Stimulated activated CD4-positive, alpha-beta T cell treated with anti-CD3 and anti-CD28 coated beads, Interleukin-15, amount 100 ng/mL, for 1 hour (primary cell): Measurements from ENCODE around the gene PPME1.
A peak's percentile ranks its signal among the peaks of the same experiment; 100 is the strongest.

ENCODE experiments used
- DNase-seq, 2 donors: peaks; one replicate each; pipeline ENCODE4 v3.0.0-alpha.2; 2020; ENCODE audit warnings: low read depth in 1 of 2, low spot score in 1 of 2

Gene PPME1

DNA sequence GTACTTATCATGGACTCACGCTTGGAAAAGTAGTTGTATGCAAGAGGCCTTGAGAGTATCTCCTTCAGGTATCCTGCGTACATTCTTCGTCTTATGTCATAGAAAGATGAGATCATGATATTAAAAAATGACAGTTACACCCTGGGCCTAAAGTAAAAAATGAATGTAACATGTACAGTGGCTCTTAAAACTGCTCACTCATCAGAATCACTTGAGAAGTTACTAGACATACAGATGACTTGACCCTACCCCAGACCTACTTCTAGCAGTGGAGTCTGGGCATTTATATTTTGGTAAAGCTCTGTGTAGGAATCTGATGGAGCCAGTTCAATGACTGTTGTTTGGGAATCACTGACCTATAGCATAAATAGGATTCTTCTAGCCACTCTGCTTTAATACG lies 54.5 kb downstream of the PPME1 start:
- no peak for DNase-seq

DNA sequence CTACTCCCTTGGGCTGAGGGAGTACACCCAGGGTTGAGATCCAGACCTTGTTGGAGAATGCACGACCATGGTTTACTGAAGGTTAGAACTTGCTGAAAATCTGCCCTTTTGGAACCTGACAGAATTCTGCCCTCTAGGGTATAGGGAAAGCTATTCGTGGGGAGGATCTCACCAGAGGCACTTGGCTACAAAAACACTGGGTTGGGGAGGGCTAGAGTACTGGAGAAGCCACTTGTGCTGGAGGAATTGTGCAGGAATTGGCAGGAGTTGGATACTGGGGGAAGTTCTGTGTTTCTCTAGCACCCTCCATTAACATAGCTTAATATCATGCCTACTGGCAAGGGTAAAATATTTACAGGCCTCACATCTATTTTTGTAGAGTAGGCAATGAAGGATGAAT lies 55.8 kb downstream of the PPME1 start:
- no peak for DNase-seq

DNA sequence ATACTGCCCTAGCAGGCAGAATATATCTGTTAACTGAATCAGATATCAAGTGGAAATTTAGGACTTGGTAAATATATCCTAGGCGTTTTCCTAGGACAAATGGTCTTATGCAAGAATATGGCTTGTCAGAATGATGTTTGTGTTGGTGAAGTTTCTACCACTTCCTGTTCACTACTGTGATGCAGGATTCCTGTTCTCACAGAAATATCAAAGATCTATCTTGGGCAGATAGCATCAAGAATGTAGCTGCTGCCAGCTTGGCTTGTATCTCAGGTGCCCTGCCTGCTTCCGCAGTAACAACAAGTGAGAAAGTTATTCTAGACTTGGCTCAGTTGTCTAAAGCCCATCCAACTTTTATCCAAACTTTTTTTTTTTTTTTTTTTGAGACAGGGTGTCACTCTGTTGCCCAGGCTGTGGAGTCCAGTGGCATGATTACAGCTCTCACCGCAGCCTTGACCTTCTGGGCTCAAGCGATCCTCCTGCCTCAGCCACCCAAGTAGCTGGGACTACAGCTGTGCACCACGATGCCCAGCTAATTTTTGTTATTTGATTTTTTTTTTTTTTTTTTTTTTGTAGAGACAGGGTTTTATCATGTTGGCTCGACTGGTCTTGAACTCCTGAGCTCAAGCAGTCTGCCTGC lies 61.3 kb downstream of the PPME1 start:
- no peak for DNase-seq

GRCh38 chr11:74233683-74234082 lies 62.6 kb downstream of the PPME1 start:
- no peak for DNase-seq

GRCh38 chr11:74235121-74235520 lies 64.0 kb downstream of the PPME1 start:
- DNase-seq: no peak

- DNase-seq: no peak
These were observed 66.5 kb downstream of the PPME1 start for GRCh38 chr11:74237541-74237940.

GRCh38 chr11:74238243-74238642 lies 67.2 kb downstream of the PPME1 start:
- no peak for DNase-seq

DNA sequence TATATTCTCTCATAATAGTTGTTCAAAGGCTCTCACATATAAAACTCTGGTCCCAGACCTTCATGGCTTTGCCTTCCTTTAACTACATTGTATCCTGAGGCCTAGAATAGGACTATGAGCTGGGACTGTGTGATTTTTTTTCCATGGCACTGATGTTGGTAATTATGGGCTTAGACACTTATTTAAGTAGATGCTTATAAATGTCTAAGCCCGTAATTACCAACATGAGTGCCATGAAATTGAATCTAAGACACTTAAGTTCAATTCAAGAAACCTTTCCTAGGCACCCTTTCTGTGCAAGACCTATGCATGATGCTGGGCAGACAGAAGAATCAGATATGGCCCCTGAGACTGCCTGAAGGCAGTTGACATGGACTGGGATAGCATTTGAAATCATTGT lies 77.4 kb downstream of the PPME1 start:
- no peak for DNase-seq

GRCh38 chr11:74249496-74249895 lies 78.4 kb downstream of the PPME1 start:
- no peak for DNase-seq

- DNase-seq: no peak
These were observed 82.3 kb downstream of the PPME1 start for GRCh38 chr11:74253361-74253760.

GRCh38 chr11:74255741-74256375 lies 84.8 kb downstream of the PPME1 start:
- peak in 1 of 2 donors; percentile 22 for DNase-seq

- DNase-seq: no peak
These were observed 85.5 kb downstream of the PPME1 start for GRCh38 chr11:74256378-74257133.

- DNase-seq: no peak
These were observed 87.0 kb downstream of the PPME1 start for GRCh38 chr11:74257959-74258553.

DNA sequence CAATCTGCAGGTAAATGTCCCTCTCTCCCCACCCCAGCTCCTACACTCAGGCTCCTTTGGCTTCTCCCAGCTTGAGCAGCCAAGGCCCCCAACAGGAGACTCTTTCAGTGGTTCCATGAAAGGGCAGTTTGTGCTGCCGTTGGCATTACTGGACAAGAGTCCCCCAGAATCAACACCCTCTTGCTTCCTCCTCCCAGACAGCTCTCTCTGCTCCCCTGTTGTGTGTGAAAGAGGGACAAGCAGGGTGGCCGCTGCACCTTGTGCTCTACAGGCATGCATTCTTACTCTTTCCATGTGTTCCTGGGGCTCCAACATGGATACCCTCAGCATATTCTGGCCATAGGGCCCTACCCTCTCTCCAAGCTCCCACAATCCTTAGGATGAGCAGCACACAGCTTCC lies 91.6 kb downstream of the PPME1 start:
- DNase-seq: no peak

- no peak for DNase-seq
These were observed 94.2 kb downstream of the PPME1 start for GRCh38 chr11:74265256-74265655.

GRCh38 chr11:74267014-74267413 lies 95.9 kb downstream of the PPME1 start:
- DNase-seq: no peak

GRCh38 chr11:74268456-74268855 lies 97.4 kb downstream of the PPME1 start:
- DNase-seq: no peak

DNA sequence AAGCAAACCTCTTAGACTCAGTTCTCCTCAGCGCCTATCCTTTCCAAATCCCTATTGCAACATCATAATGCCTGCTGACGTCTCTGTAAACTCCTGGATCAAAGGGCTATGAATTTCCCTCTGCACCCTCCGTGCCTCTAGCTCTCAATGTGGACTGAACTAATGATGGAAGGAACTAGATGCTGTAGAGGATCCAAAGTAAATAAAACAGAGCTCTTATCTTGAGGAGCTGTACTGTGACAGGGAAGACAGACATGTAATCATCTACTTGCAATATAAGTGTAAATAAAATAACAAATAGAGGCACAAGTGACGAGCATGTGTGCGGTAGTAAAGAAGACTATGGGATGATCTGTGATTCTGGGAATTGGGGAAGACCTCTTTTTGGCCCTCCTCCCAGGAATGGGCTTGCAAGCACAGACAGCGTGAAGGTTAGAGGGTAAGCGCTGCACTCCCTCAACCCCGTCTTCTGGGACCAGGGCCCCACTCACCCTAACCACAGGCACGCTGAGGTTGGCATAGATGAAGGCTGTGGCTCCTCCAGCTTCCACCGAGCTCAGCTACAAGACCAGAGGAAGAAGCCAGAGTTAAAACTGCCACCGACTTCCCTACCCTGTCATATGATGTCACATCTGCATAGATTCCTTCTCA lies 98.2 kb downstream of the PPME1 start:
- no peak for DNase-seq

- no peak for DNase-seq
These were observed 101.2 kb downstream of the PPME1 start for GRCh38 chr11:74272276-74272675.

DNA sequence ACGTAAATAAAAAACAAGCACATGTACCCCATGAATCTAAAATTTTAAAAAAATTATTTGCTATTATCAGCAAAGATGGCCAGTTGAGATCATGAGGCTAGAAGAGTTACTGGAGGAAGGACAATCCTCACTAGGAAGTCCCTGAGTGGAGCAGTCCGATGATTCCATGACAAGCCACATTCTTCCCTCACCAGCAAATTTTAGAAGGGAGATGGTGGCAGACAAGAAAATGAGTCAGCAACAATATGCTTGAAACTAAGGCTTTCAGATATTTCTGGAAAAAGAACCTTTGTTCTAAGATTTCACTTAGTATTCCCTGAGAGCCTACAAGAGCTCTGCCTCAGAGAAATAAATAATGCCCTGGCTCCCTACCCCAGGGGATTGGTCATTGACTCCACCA lies 105.5 kb downstream of the PPME1 start:
- DNase-seq: no peak

- DNase-seq: no peak
These were observed 107.0 kb downstream of the PPME1 start for GRCh38 chr11:74278103-74278502.
